Fibroblast of mammary gland (primary cell): ENCODE results near the gene GH1.

Source experiments
- DNase-seq: peaks from one replicate; pipeline ENCODE4 v3.0.0-alpha.2; 2010; ENCODE audit warnings: low read depth
- H3K4me3 ChIP-seq: 2 replicates; pipeline ENCODE4 v1.5.1; 2011; ENCODE audit warnings: low read depth, mild to moderate bottlenecking, low read length, moderate library complexity; ENCODE audit not compliant: control insufficient read depth
- TF ChIP-seq, protein P1 (sequence below): conservative IDR thresholded peaks from 2 replicates; pipeline ENCODE4 v1.5.1; 2011; ENCODE audit warnings: low read depth, low read length, inconsistent platforms; ENCODE audit not compliant: control insufficient read depth, insufficient read depth

Gene GH1

DNA sequence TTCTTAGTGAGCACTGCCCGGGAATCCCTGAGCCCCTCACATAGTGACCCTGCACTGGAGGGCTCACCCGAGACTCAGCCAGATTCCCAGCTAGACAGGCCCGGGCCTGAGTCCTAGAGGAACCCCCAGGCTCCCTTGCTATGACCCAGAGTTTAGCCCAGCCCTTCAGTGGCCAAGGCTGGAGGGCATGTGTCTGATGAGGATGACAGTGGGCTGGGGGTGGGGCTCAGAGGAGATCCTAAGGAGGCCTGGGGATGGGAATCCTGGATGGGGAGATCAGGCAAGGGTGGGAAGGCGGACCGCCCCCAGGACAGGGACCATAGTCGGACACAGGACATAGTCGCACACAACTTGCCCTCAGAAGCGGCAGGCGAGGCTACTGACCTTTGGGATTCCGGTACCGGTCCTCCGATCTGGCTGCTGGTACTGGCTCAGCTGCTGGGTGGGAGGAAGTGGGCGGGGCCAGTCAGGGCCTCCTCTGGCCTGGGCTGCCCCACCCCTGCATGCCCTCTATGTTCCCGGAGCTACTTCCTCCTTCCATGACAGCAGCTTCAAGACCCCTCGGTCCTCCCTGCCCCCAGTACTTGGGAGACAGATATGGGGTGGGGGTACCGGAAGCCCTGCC lies 12.4 kb upstream of the GH1 start:
- H3K4me3 ChIP-seq = no peak overlapping the region
- no peak for DNase-seq
- TF ChIP-seq, protein P1, sequence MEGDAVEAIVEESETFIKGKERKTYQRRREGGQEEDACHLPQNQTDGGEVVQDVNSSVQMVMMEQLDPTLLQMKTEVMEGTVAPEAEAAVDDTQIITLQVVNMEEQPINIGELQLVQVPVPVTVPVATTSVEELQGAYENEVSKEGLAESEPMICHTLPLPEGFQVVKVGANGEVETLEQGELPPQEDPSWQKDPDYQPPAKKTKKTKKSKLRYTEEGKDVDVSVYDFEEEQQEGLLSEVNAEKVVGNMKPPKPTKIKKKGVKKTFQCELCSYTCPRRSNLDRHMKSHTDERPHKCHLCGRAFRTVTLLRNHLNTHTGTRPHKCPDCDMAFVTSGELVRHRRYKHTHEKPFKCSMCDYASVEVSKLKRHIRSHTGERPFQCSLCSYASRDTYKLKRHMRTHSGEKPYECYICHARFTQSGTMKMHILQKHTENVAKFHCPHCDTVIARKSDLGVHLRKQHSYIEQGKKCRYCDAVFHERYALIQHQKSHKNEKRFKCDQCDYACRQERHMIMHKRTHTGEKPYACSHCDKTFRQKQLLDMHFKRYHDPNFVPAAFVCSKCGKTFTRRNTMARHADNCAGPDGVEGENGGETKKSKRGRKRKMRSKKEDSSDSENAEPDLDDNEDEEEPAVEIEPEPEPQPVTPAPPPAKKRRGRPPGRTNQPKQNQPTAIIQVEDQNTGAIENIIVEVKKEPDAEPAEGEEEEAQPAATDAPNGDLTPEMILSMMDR = no peak

DNA sequence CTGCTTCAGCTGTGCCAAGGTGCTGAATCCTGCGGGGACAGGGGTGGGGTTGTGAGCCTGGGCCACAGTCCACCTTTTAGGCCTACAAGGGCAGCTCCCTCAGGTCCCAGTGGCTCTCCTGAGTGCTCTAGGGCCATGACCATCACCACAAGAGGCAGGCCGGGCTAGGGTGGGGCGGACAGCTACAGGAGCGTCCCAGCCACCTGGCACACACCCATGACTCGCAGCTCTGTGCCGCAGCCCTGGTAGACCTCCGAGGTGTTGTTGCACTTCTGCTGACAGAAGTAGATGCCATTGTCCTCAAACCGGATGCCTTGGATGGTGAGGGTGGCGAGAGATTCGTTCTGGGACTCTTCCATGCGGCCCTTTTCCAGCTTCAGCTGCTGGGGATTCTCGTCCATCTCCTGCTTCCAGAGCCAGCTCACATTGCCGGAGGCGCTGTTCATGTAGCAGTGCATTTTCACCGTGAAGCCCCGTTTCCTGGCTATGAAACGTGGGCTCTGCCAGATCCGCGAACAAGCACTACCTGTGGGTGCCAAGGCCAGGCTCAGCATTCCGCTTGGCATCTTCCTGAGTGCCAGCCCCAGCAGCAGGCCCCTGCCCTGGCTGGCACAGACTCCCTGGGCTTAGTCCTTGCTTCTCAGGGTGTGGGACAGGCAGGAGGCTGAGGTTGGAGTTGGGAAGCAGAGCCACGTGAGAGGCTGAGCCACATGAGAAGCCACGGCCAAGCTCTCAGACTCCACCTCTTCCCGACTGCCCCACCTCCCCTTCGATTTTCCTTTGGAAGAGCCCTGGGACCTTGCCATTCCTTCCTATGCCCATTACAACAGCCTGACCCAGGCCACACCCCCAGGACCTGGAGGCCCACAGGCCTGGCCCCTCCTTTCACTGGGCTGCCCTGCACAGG lies 11.5 kb upstream of the GH1 start:
- DNase-seq = no peak
- TF ChIP-seq, protein P1 = no peak
- no peak overlapping the region for H3K4me3 ChIP-seq

DNA sequence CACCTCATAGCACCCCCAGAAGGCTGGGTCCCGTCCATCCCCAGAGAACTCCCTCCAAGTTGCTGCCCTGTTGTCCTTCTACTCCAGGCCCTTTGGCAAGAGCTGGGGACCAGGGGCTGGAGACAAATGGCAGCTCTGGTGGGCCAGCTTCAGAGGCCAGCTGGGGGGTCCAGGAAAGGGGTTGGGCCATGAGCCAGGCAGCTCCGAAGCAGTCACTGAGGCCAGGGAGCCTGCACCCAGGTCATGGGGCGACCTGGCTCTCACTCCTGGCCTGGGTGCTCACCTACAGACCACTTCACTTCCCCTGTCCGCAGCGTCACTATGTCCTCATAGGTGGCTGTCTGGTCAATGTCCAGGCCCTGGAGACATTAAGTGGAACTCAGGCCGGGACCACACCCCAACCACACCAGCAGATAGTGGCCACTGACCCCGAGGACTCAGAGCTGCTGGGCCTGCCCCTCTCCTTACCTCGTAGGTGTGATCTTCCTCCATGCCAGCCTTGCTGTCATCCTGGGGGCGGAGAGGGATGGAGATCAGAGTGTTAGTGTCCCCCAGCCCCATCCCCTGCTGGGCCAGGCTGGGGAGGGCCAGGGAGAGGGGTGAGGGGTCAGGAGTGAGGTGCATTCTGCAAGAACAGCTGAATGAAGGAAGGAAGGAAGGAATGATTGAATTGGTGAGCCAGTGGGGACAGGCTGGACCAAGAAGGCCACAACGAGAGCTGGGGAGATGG lies 10.5 kb upstream of the GH1 start:
- no peak overlapping the region for H3K4me3 ChIP-seq
- no peak for DNase-seq
- TF ChIP-seq, protein P1 = no peak

DNA sequence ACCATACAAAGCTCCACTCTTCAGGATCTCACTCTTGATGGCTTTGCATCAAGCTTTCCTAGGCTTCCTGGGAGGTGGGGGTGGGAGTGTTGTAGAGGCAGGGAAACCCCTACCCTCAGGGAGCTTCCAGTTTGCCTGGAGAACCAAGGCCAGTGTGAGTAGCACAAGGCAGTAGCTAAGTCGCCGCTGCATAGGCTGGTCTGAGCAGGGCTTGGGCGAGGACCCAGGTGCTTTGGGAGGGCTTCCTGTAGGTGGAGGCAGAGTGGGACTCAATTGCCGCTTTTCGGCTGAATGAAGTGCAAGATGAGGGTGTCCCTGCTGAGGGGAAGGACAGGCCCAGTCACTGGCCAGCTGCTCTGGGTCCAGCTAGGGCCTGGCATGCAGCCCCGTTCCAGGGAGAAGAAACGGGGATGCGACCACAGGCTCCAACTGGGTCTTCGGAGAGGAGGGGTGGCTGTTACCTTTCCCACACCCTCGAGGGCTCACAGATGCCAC lies 9.6 kb upstream of the GH1 start:
- no peak overlapping the region for H3K4me3 ChIP-seq
- TF ChIP-seq, protein P1 = no peak
- DNase-seq = no peak

DNA sequence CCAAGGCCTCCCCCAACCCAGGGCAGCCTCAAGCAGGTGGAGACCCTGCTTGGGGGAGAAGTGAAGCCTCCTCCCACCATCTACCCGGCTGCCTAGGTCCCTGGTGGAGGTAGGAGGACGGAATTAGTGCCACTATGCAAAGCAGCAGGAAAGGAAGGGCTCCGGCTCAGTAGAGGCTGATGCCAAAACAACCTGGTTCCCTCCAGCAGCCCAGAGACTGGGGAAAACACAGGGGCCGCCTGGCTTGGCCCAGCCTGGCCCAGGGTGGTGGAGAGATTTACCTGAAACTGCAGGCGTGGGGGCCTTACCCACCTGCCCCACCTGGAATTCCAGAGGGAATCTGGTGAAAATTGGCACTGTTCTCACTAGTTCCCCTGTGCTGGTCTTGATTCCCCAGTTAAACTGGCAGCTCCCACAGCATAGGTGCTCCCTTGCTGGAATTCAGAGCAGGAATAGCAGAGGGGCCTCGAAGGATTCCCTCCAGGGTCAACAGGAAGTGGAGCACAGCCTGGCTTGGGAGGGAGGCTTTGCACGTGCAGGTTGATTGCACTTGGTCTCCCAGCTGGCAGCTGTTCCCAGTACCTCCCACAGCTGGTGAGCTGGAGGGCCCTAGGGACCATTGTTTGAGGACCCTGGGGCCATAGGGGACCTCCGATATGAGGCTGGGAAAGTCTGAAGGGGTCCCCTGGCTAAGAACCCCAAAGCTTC lies 9.0 kb upstream of the GH1 start:
- H3K4me3 ChIP-seq = no peak overlapping the region
- DNase-seq = no peak
- TF ChIP-seq, protein P1 = no peak

DNA sequence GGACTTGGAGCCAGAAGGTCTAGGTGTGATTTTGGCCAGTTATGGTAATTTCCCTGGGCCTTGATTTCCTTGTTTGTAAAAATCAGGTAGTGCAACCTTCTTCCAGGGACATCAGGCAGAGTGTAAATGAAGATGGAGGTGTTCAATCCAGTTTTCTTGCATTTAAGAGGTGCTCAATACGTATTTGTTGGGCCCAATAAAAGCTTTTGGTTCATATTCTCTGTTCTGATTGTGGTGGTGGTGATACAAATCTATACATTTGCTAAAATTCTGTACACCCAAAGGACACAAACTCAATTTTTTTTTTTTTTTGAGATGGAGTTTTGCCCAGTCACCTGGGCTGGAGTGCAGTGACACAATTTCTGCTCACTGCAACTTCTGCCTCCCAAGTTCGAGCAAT lies 7.5 kb upstream of the GH1 start:
- no peak overlapping the region for H3K4me3 ChIP-seq
- TF ChIP-seq, protein P1 = no peak
- no peak for DNase-seq
